HG03066 (cell line): ENCODE measurements around the gene FLRT1.

Experiments
- ATAC-seq: cut with Tn5 transposase; IDR thresholded peaks from one replicate; pipeline ENCODE4 v1.9.1; 2021; ENCODE audit warnings: low read depth; ENCODE audit not compliant: unreplicated experiment

FLRT1 gene

DNA sequence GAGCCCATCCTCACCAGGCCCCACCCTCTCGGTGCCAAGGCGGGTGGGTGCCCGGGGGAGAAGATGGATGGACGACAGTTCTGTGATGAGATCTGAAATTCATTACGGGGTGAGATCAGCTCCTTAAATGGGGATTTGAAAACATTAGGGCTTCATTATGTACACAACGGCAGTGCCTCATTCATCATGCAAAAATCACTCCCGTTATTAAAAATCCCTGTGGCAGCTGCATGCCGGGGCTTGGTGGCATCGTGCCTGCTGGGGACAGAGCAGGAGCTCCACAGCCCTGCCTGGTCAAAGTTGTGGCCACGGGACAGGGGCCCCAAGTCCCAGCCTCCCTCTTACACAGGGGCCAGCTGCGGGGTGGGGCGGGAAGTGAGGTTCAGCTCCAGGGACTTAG is 29.3 kb upstream of the FLRT1 start:
- no peak for ATAC-seq

DNA sequence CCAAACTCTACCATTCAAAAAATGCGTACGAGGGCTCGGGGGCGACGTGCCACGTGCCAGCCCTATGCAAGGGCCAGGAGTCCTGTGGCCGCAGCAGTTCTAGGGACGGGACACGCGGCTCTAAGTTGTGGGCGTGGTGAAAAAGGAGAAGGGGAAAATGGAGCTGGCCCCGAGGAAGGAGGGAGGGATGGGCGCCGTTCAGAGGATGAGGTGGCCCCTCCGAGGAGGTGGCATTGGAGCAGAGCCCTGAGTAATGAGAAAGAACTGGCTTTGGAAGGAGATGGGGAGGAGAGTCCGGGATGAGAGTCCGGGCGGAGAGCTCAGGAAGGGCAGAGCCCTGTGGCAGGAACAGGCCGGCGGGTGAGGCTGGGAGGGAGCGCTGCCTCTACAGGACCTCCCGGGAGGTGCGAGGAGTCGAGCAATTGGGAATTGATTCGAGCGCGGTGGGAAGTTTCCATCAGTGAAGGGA is 28.5 kb upstream of the FLRT1 start:
- no peak for ATAC-seq

DNA sequence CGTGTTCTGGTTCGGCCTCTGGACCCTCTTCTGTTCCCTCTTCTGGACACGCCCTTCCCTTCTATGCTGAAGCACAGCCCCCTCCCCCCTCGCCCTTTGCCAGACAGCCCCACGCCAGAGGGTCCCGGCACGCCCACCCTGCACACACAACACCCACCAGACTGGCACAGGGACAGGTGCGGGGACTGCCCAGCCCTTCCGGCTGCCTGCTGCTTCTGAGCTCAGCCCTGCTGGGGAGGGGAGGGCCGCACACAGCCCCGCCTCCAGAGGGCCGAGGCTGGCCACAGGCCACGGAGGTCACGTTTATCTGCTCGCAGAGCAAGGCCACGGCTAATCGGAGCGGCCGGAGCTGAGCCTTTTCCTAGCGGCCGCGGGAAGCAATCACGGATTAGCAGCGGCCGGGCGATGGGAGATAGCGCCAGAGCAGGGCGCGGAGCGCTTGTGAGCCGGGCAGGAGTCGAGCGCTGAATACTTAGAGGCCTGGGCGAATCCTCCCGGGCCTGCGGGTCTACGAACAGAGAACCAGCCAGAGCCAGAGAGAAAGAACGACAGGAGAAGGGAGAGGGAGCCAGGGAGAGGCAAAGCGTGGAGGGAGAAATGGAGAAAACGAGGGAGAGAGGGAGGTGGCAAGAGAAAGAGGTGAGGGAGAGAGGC is 28.0 kb upstream of the FLRT1 start:
- no peak for ATAC-seq

DNA sequence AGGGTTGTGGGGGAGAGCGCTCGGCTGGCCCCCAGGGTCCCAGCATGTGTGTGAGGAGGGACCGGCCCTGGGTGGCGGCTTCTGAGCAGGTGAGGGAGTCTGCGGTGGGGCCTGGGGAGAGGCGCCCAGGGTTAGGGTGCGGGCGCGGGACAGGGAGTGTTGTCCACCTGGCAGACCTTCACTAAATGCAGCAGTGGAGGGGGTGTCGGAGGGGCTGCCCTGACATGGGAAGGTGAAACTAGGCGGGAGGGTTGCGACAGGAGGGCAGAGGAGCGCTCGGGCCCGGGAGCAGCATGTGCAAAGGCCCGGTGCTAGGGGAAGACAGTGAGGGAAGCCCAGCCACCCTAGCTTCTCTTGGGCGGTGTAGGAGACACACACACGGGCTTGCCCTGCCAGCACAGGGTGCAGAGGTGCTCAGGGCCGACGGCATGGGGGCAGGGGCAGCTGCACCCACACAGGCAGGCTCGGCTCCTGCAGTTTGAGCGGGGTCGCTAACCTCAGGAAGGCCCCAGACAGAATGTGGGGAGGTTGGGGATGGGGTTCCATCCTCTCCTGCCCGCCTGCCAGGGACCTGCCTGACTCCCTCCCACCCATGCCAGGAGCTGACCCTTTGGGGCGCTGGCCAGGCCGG is 27.3 kb upstream of the FLRT1 start:
- ATAC-seq: no peak

DNA sequence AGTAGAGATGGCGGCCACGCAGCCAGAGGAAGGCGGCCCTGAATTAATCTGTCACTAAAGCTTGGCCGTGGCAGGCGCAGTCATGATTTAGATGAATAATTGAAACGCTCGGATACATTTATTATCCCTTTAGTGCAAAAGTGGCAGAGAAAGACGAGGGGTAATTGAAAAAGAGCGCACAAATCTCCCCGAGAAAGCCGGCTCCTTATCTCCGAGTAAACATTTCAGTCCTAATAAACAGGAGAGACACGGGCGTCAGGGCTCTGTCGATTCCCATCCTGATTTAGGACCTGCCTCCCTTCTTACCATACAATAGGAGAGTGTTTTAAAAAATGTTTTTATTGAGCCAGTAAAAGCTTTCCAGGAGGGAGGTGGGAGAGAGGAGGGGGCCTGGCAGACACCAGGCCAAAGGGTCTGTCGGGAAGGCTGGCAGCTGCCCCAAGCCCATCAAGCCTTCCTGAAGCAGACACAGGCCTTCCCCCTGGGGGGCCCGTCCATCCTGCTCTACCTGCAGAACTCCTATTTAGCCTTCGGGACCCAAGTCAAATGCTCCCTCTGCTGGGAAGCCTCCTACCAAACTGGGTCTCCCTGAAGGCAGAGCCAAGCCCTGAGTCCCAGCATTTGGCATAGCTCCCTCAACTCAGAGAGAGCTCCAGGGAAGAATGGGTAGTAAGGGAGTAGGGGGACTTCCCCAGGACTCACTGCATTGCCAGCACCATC is 26.7 kb upstream of the FLRT1 start:
- ATAC-seq: no peak

DNA sequence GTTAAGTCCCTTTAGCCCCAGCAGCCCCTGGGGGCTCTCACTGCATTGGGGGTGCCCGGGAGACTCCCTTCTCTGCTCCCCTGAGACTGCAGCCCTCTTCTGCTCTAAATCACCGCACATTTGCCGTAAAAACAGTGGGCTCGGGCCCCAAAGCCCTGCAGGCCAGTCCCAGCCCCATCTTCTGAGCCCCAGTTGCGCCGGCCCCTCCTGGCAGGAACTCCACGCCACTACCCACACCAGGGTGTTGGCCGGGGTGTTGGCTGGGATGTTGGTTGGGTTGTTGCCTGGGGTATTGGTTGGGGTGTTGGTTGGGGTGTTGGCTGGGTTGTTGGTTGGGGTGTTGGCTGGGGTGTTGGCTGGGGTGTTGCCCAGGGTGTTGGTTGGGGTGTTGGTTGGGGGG is 26.0 kb upstream of the FLRT1 start:
- ATAC-seq: no peak

DNA sequence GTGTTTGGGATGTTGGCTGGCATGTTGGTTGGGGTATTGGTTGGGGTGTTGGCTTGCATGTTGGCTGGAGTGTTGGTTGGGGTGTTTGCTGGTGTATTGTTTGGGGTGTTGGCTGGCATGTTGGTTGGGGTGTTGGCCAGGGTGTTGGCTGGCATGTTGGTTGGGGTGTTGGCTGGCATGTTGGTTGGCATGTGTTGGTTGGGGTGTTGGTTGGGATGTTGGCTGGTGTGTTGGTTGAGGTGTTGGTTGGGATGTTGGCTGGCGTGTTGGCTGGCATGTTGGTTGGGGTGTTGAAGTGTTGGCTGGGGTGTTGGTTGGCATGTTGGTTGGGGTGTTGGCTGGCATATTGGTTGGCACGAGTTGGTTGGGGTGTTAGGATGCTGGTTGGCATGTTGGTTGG is 24.9 kb upstream of the FLRT1 start:
- ATAC-seq: no peak

DNA sequence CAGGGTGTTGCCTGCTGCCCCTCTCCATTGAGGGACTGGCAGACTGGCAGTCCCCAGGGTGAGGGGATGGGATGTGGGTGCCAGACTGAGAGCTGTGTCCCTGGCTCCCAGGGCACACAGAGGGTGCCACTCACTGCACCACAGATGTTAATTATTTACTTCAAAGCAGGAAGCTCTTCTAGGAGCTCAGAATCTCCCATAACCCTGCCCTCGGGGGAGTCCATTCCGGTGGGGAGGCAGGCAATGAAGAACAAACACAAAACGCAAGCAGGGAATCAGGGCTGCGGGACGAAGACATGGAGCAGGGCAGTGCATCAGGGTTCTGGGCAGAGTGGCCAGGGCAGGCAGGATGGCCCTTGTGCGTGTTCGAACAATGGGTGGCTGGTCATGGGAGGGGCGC is 24.4 kb upstream of the FLRT1 start:
- ATAC-seq: no peak

DNA sequence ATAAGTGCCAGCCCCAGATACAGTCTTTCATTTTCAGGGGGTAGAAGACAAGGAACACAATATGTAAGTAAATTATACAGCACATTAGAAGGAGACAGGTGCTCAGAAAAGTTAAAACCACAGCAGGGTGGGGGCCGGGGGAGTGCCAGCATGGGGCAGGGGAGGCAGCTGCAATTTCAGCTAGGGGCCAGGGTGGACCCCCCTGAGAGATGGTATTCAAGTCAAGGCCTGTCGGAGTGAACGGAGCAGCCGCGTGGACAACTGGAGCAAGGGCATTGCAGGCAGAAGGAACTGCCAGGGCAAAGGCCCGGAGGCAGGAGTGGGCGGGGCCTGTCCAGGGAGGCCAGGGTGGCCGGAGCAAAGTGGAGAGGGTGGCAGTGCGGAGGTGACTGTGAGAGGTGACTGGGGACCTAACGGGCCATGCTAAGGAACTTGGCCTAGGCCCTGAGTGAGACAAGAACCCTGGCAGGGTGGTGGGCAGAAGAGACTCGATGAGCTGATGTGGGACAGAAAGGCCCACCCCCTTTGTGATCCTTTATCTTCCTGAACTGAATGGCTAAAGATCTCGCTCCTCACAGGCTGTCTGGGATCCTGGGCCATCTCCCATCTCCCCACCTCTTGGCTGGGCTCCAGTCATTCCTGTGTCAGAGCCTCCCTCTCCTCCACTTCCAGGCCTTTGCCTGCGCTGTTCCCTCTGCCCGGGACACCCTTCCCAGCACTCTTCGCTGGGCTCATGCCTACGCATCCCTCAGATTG is 22.4 kb upstream of the FLRT1 start:
- ATAC-seq: no peak

DNA sequence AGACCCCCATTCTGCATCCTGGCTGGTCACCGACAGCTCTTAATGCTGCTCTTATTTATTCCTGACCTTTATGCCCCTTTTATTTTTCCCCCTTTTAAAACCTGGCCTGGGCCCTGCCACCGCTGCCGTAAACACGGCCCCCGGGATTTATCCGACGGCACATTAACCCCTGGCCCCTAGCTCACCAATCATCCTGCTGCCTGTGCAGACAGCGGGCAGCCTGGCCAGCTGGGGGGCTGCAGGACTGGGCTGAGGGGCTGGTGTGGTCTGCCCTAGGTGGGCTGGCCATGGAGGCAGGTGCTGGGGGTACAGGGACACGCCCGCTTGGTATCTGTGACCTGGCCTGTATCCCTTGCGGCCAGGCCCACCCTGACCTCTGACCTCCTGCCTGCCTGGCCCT is 21.4 kb upstream of the FLRT1 start:
- ATAC-seq: no peak

DNA sequence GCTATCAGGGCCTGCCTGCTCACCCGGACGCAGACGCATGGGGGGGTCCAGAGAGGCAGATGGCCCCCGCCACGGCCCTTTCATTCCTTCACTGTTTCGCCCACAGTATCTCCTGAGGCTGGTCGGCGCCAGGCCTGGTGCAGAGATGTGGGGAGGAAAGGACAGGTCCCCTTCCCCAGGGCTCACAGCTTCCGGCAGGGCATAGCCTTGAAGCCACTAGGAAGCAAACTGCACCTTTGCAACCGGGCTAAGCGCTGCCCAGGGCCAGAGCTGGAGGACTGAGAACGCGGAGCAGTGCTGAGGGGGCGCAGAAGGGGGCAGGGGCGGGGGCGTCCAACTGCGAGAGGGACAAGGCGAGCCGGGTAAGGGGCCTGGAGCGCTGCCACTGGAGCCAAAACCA is 20.2 kb upstream of the FLRT1 start:
- ATAC-seq: no peak

DNA sequence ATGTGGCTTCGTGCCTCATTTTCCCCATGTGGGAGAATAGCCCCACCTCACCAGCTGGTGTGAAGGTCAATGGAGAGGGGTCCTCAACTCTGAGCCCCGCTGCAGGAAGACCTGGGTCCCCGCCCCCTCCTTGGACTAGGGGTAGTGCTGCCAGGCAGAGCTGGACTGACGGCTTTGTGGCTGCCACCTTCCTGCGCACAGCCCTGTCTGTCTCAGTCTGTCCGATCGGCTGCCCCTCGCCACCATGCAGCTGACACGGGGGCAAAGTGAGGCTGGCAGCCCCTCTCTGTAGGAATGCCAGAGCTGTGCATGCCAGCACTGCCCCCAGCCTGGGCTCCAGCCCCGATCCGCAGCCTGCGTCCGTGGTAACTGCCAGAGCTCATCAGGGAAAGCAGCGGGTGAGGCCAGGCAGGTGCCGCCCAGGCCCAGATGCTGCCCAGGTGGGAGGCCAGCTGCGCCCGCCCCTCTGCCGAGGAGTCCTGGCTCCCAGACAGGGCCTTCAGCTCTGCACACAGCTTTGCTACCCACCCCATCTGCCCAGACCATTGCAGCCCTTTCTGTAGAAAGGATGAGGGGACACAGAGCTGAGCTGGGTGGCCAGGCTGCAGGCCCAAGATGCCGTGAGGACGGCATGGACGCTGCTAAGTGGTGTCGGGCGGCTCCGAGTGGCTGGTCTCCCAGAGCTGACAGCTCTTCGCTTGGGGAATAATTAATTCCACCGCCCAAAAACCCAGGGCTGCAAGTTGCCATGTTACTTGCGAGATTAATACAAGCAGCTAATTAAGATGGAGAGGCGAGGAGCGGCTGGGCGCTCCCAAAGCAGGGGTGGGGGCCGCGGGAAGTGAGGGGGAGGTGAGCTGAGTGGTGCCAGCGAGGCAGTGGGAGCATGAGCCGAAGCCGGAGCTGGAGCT is 19.5 kb upstream of the FLRT1 start:
- no peak for ATAC-seq

DNA sequence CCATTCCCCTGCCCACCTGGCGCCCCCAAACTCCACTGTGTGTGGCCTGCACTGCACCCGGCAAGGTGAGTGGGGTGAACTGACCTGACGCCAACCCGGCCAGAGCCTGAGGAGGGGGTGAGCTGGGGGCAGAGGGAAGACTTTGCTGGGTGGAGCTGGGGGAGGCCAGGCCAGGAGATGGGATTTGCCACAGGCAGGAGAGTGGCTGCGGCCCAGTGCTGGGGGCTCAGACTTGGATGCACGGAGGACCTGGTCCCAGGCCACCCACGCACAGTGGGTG is 17.8 kb upstream of the FLRT1 start:
- ATAC-seq: no peak

DNA sequence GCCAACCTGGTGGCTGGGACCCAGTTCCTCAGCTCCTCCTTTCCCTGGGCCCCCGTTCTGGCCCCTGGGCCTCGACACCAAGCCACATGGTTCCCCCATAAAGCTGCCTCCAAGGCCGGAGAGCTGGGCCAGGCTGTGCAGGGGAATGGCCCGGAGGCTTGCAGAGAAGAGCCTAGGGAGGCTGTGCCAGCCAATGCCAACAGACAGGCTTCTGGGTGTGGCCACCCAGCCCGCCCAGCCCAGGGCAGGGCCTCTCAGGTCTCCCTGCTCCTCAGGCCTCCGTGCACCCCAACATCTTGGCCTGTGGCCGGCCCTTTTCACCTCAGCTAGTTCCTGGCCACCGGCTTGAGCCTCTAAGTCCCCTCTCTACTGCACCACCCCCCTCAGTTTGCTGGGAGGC is 17.4 kb upstream of the FLRT1 start:
- no peak for ATAC-seq

DNA sequence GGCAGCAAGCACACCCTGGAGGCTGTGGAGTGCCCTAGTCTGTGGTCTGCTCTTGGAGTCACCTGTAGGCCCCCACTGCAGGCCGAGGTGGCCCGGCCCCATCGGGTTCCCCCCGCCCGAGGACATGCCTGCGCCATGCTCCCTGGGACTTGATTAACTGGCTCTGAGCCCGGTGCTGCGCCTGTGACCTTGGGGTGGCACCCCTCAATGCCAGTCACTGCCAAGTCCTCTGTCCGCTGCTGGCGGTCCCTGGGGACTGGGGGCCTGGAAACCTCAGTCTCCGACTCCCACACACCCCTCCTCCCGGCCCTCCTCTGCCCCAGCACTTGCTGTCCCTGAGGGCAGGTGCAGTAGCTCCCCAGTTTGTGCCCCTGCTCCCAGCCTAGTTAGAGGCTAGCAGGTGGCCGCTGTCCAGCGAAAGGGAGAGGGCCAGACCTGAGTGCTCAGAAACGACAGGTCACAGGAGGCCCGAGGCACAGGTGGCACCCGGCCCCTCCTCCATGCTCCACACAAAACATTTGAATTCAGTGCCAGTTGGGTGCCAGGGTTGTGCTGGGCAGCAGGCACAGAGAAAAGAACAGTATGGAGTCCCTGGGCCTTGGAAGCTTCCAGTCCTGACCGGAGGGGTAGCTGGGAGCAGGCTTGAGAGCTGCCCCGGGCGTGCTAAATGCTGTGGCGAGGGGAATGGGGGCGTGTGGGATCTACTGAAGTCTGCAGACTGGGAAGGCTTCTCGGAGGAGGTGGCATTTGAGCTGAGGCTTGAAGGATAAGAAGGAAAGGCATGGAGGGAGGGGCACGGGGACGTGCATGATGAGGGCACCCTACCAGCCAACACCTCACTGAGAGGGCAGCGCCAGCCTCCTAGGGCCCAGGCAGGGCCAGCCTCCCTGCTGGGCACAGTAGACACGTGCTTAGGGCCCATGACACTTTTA is 16.4 kb upstream of the FLRT1 start:
- no peak for ATAC-seq

DNA sequence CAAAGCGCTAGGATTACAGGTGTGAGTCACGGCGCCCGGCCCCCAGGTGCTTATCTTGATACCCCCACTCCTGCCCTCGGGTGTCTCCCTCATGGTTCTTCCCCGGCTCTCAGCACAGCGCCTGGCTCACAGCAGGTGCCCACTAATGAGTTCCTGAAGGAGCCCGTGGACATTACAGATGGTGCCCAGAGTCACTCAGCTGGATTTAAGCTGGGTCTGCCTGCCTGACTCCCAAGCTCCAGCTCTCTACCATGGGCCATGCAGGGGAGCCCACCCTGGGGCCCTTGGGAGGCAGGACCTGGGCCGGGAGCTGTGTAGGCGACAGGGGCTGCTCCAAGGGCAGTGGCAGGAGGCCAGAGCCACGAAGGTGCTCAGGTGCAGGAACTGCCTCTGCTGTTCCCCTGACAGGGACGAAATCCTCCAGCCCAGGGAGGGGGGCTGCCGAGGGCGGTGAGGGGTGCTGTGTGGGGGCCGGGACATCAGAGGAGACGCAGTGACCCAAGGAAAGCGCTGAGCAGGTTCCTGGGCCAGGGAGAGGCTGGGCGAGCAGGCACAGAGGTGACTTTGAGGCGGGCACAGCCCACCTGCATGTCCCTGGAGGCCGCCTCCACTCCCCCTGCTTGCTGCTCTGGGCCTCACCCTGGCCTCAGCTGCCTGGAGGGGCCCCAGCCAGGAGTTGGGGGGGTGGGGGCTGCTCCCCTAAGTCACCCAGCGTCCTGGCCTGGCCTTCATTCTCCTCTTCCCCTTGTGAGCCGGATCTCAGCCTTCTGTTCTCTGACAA is 14.6 kb upstream of the FLRT1 start:
- no peak for ATAC-seq

DNA sequence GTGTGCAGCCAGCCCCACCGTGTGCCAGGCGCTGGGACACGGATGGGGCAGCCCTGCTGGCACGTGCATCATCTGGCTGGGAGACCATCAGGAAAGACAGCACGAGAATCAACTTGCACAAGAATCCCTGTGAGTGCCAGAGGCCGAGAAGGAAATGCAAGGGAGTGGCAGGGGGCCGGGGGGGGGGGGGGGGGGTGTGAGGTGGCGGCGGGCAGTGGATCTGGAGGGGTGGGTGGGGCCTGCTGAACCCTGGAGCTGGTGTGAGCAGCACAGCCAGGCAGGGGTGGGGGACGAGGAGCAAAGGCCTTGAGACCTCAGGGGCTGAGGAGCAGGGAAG is 14.0 kb upstream of the FLRT1 start:
- no peak for ATAC-seq

DNA sequence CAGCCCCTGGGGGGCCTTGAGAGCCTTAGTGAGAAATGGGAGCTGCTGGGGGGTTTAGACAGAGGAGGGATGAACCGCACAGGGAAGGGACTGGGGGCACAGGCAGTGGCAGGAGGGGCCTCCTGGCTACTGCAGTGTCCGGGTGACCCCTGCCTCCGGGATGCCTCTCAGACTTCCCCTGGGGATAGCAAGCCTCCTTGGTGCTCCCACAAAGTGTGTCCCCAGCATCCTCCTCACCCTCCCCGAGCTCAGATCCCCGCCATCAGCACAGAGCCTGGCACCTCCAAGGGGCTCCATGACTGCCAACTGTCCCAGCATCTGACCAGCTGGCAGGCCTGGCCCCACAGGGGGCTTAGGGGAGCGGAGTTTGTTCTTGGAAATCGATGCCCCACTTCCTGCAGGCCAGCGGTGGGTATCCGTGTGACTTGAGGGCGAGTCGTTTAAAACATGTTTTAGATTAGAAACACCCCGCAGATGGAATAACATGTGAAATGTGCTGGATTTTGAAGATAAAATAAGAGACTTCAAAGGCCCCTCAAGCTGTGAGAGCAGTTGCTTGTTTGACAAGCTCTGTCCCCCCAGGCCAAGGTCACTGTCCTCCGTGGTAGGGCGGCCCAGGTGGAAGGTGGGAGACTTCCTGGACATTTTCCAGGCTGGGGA is 13.5 kb upstream of the FLRT1 start:
- no peak for ATAC-seq
